Parathyroid adenoma (tissue), 2 donors: ENCODE measurements around the gene IL1RAPL1.

ENCODE experiments used
- H2AFZ ChIP-seq: fragments of 300-600 bp; sonication (generic); one replicate; pipeline ENCODE4 v1.7.0; 2017; ENCODE audit warnings: antibody characterized with exemption, mild to moderate bottlenecking
- H3K27ac ChIP-seq: fragments of 300-600 bp; sonication (generic); one replicate; pipeline ENCODE4 v1.7.0; 2017
- H3K27me3 ChIP-seq: fragments of 300-600 bp; sonication (generic); one replicate; pipeline ENCODE4 v1.7.0; 2017; ENCODE audit warnings: low read length; ENCODE audit not compliant: control insufficient read depth, insufficient read depth
- H3K36me3 ChIP-seq: fragments of 300-600 bp; sonication (generic); one replicate; pipeline ENCODE4 v1.7.0; 2017; ENCODE audit warnings: low read length; ENCODE audit not compliant: control insufficient read depth, insufficient read depth
- H3K4me1 ChIP-seq: fragments of 300-600 bp; sonication (generic); one replicate; pipeline ENCODE4 v1.7.0; 2017; ENCODE audit warnings: control low read depth
- H3K4me2 ChIP-seq: fragments of 300-600 bp; sonication (generic); one replicate; pipeline ENCODE4 v1.7.0; 2017; ENCODE audit warnings: low read length
- H3K4me3 ChIP-seq: fragments of 300-600 bp; sonication (generic); one replicate; pipeline ENCODE4 v1.7.0; 2017; ENCODE audit warnings: low read depth, low read length
- H3K79me2 ChIP-seq: fragments of 300-600 bp; sonication (generic); one replicate; pipeline ENCODE4 v1.7.0; 2017; ENCODE audit warnings: control low read depth
- H3K9ac ChIP-seq: fragments of 300-600 bp; sonication (generic); one replicate; pipeline ENCODE4 v1.7.0; 2017; ENCODE audit warnings: mild to moderate bottlenecking
- H3K9me3 ChIP-seq: fragments of 300-600 bp; sonication (generic); one replicate; pipeline ENCODE4 v1.7.0; 2017; ENCODE audit warnings: low read length; ENCODE audit not compliant: control insufficient read depth
- CTCF ChIP-seq: fragments of 300-600 bp; sonication (generic); IDR thresholded peaks from one replicate; pipeline ENCODE4 v1.7.0; 2017; ENCODE audit warnings: antibody characterized with exemption, mild to moderate bottlenecking
- donor health status: primary hyperparathyroidism.

IL1RAPL1 gene

GRCh38 chrX:28876408-28876807 lies 289.2 kb downstream of the IL1RAPL1 start:
- H3K27ac ChIP-seq: no peak overlapping the region
- H3K4me1 ChIP-seq: no peaks in the 10 kb centered on the region
- no peaks in the 10 kb centered on the region for H3K9me3 ChIP-seq
- H3K36me3 ChIP-seq: no peaks in the 10 kb centered on the region
- H3K4me2 ChIP-seq: no peak overlapping the region
- no peaks in the 10 kb centered on the region for H3K79me2 ChIP-seq
- H3K9ac ChIP-seq: no peak overlapping the region
- TF ChIP-seq CTCF: no peak
- no peak overlapping the region for H2AFZ ChIP-seq
- no peaks in the 10 kb centered on the region for H3K27me3 ChIP-seq
- no peak overlapping the region for H3K4me3 ChIP-seq

GRCh38 chrX:28876901-28877300 lies 289.7 kb downstream of the IL1RAPL1 start:
- Histone ChIP-seq H3K4me2 (no peak overlapping the region), H3K4me1 (no peaks in the 10 kb centered on the region), H3K27ac (no peak overlapping the region), H3K36me3 (no peaks in the 10 kb centered on the region), H3K9me3 (no peaks in the 10 kb centered on the region), H3K4me3 (no peak overlapping the region), H3K27me3 (no peaks in the 10 kb centered on the region), H3K79me2 (no peaks in the 10 kb centered on the region), H2AFZ (no peak overlapping the region), H3K9ac (no peak overlapping the region)
- TF ChIP-seq CTCF: no peak

GRCh38 chrX:28880136-28880535 lies 292.9 kb downstream of the IL1RAPL1 start:
- no peaks in the 10 kb centered on the region for H3K9me3 ChIP-seq
- no peaks in the 10 kb centered on the region for H3K4me1 ChIP-seq
- H3K36me3 ChIP-seq: no peaks in the 10 kb centered on the region
- no peak for TF ChIP-seq CTCF
- no peak overlapping the region for H3K4me3 ChIP-seq
- no peaks in the 10 kb centered on the region for H3K27me3 ChIP-seq
- no peak overlapping the region for H3K4me2 ChIP-seq
- no peaks in the 10 kb centered on the region for H3K79me2 ChIP-seq
- no peak overlapping the region for H3K9ac ChIP-seq
- H3K27ac ChIP-seq: no peak overlapping the region
- H2AFZ ChIP-seq: no peak overlapping the region

- Histone ChIP-seq H3K9me3 (no peaks in the 10 kb centered on the region), H3K4me3 (no peak overlapping the region), H3K36me3 (no peaks in the 10 kb centered on the region), H3K4me1 (no peaks in the 10 kb centered on the region), H2AFZ (no peak overlapping the region), H3K4me2 (no peak overlapping the region), H3K9ac (no peak overlapping the region), H3K27ac (no peak overlapping the region), H3K79me2 (no peaks in the 10 kb centered on the region), H3K27me3 (no peaks in the 10 kb centered on the region)
- no peak for TF ChIP-seq CTCF
Measured at GRCh38 chrX:28884823-28885222, 297.6 kb downstream of the IL1RAPL1 start.

GRCh38 chrX:28888416-28888815 lies 301.2 kb downstream of the IL1RAPL1 start:
- Histone ChIP-seq H3K79me2 (no peaks in the 10 kb centered on the region), H3K27ac (no peak overlapping the region), H3K4me2 (no peak overlapping the region), H3K36me3 (no peaks in the 10 kb centered on the region), H3K9me3 (no peaks in the 10 kb centered on the region), H3K9ac (no peak overlapping the region), H3K4me3 (no peak overlapping the region), H3K27me3 (no peaks in the 10 kb centered on the region), H3K4me1 (no peaks in the 10 kb centered on the region), H2AFZ (no peak overlapping the region)
- no peak for TF ChIP-seq CTCF
